ENCODE measurements around the gene ABCA7.

DNA sequence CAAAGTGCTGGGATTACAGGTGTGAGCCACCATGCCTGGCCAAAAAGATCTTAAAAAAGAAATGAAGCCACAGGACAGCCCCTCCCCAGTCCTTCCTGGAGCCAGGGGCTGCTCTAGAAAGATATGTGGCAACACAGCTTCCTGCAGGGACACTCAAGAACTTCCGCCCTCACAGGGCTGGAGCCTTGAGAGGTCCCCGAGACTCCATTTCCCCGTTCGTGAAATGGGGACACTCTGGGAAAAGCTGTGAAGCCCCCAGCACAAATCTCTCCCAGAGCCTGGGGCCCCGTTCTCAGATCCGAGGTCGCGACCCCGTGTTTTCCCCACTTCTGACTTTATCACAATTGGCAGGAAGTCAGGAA lies 61.4 kb downstream of the ABCA7 start:
- TF ChIP-seq, protein P1, sequence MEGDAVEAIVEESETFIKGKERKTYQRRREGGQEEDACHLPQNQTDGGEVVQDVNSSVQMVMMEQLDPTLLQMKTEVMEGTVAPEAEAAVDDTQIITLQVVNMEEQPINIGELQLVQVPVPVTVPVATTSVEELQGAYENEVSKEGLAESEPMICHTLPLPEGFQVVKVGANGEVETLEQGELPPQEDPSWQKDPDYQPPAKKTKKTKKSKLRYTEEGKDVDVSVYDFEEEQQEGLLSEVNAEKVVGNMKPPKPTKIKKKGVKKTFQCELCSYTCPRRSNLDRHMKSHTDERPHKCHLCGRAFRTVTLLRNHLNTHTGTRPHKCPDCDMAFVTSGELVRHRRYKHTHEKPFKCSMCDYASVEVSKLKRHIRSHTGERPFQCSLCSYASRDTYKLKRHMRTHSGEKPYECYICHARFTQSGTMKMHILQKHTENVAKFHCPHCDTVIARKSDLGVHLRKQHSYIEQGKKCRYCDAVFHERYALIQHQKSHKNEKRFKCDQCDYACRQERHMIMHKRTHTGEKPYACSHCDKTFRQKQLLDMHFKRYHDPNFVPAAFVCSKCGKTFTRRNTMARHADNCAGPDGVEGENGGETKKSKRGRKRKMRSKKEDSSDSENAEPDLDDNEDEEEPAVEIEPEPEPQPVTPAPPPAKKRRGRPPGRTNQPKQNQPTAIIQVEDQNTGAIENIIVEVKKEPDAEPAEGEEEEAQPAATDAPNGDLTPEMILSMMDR (conservative IDR thresholded peaks at IDR 0.05) = no peak
- no peak for TF ChIP-seq ZFX (IDR thresholded peaks at IDR 0.05)
